ENCODE measurements around the gene CATSPERB. TPM values are rescaled to one million over a fixed set of nuclear protein-coding genes. Genes with fewer than 3 reads are reported as not detected.

Gene CATSPERB
- polyA plus RNA-seq (2012; ENCODE audit: insufficient read depth, insufficient read length, low read depth) = not detected

- Histone ChIP-seq H3K4me1 (no peaks in the 10 kb centered on the region), H3K36me3 (no peaks in the 10 kb centered on the region), H3K9me3 (no peaks in the 10 kb centered on the region), H3K4me3 (ENCODE audit: low read depth, low read length) (no peak within 1 kb of the TSS), H3K27me3 (no peaks in the 10 kb centered on the region)
- no peak for TF ChIP-seq CTCF (IDR thresholded peaks at IDR 0.05; ENCODE audit: low read depth, low read length)
- DNase-seq = no peak
Measured at GRCh38 chr14:91731986-91732385, at the start of gene CATSPERB. Gene CATSPERB, minus strand, starts transcription at chr14:91732086. Its CDS starts 2,607 bp downstream, at chr14:91729479.

- no peaks in the 10 kb centered on the region for H3K4me1 ChIP-seq
- no peaks in the 10 kb centered on the region for H3K9me3 ChIP-seq
- DNase-seq = no peak
- TF ChIP-seq CTCF (IDR thresholded peaks at IDR 0.05; ENCODE audit: low read depth, low read length) = no peak
- H3K27me3 ChIP-seq = peaks cover 20% of the 10 kb centered on the region
- H3K4me3 ChIP-seq (ENCODE audit: low read depth, low read length) = no peak overlapping the region
- H3K36me3 ChIP-seq = no peaks in the 10 kb centered on the region
Measured at GRCh38 chr14:91780452-91780851, 48.6 kb upstream of the CATSPERB start.

GRCh38 chr14:91778217-91778616, 46.3 kb upstream of the CATSPERB start:
- no peak for TF ChIP-seq CTCF (IDR thresholded peaks at IDR 0.05; ENCODE audit: low read depth, low read length)
- Histone ChIP-seq H3K27me3 (peaks cover 22% of the 10 kb centered on the region), H3K4me1 (no peaks in the 10 kb centered on the region), H3K4me3 (ENCODE audit: low read depth, low read length) (no peak overlapping the region), H3K9me3 (no peaks in the 10 kb centered on the region), H3K36me3 (no peaks in the 10 kb centered on the region)
- DNase-seq = no peak

- DNase-seq = no peak
- Histone ChIP-seq H3K27me3 (peaks cover 16% of the 10 kb centered on the region), H3K4me1 (no peaks in the 10 kb centered on the region), H3K9me3 (no peaks in the 10 kb centered on the region), H3K4me3 (ENCODE audit: low read depth, low read length) (no peak overlapping the region), H3K36me3 (no peaks in the 10 kb centered on the region)
- TF ChIP-seq CTCF (IDR thresholded peaks at IDR 0.05; ENCODE audit: low read depth, low read length) = no peak
Measured at GRCh38 chr14:91774140-91775096, 42.5 kb upstream of the CATSPERB start.

GRCh38 chr14:91770185-91770584, 38.3 kb upstream of the CATSPERB start:
- TF ChIP-seq CTCF (IDR thresholded peaks at IDR 0.05; ENCODE audit: low read depth, low read length) = no peak
- Histone ChIP-seq H3K9me3 (no peaks in the 10 kb centered on the region), H3K27me3 (peaks cover 10% of the 10 kb centered on the region), H3K36me3 (no peaks in the 10 kb centered on the region), H3K4me3 (ENCODE audit: low read depth, low read length) (no peak overlapping the region), H3K4me1 (no peaks in the 10 kb centered on the region)
- DNase-seq = no peak
